Lung (tissue), 12 donors: ENCODE results near the gene CDC42EP3. TPM values are rescaled to one million over a fixed set of nuclear protein-coding genes. Genes with fewer than 3 reads are reported as not detected.

Experiments
- ATAC-seq: fragments of 200-7000 bp; cut with Tn5 transposase; one replicate; pipeline ENCODE4 v1.9.1; 2020; ENCODE audit warnings: moderate number of reproducible peaks; ENCODE audit not compliant: insufficient read depth, low FRiP score
- DNase-seq, 3 donors: peaks; one replicate each; pipeline ENCODE4 v3.0.0-alpha.2; 2013 to 2017
- H3K27ac ChIP-seq, 2 donors: one replicate each; pipeline ENCODE4 v1.5.1; 2013; ENCODE audit warnings: mild to moderate bottlenecking in 2 of 2, moderate library complexity in 2 of 2, control low read depth in 1 of 2, inconsistent platforms in 1 of 2, low read depth in 1 of 2, low read length in 1 of 2
- H3K27me3 ChIP-seq, 3 donors: one replicate each; pipeline ENCODE4 v1.5.1; 2013; ENCODE audit warnings: low read length in 2 of 3; ENCODE audit not compliant: control insufficient read depth in 3 of 3, insufficient read depth in 3 of 3
- H3K36me3 ChIP-seq, 4 donors: one replicate each; pipeline ENCODE4 v1.5.1; 2013; ENCODE audit warnings: low read length in 4 of 4, mild to moderate bottlenecking in 1 of 4, moderate library complexity in 1 of 4; ENCODE audit not compliant: control insufficient read depth in 4 of 4, insufficient read depth in 4 of 4
- H3K4me1 ChIP-seq, 5 donors: one replicate each; pipeline ENCODE4 v1.5.1; 2013; ENCODE audit warnings: low read length in 5 of 5, mild to moderate bottlenecking in 2 of 5, moderate library complexity in 1 of 5; ENCODE audit not compliant: control insufficient read depth in 5 of 5, insufficient read depth in 5 of 5
- H3K4me3 ChIP-seq: one replicate; pipeline ENCODE4 v1.5.1; 2013; ENCODE audit warnings: mild to moderate bottlenecking, control low read depth, moderate library complexity
- H3K9ac ChIP-seq, 2 donors: one replicate each; pipeline ENCODE4 v1.5.1; 2013; ENCODE audit warnings: low read length in 2 of 2, control low read depth in 1 of 2; ENCODE audit not compliant: insufficient read depth in 1 of 2
- H3K9me3 ChIP-seq, 4 donors: one replicate each; pipeline ENCODE4 v1.5.1; 2013; ENCODE audit warnings: low read length in 3 of 4, mild to moderate bottlenecking in 1 of 4, moderate library complexity in 1 of 4; ENCODE audit not compliant: control insufficient read depth in 4 of 4, insufficient read depth in 3 of 4
- CTCF ChIP-seq: IDR thresholded peaks from 2 replicates; pipeline ENCODE4 v1.5.1; 2012; ENCODE audit warnings: mild to moderate bottlenecking; ENCODE audit errors: control extremely low read depth, extremely low read depth
- WGBS, 2 donors: extraction: QIAGEN DNeasy Blood & Tissue Kit; methylation state at CpG; one replicate each; pipeline ENCODE4 v1.1.7; 2013; 5-methylcytosine and 5-hydroxymethylcytosine counted together
- polyA plus RNA-seq, 2 donors: library from polyadenylated mRNA; stranded (reverse); fragments of 200-250 nt; gene quantifications; one replicate each; pipeline ENCODE4 v1.2.1, GENCODE V29; 2013
- total RNA-seq, 2 donors: library from RNA; depleted of rRNA in 1 of 2; stranded (reverse); fragments of >200 nt in 1 of 2; gene quantifications; one replicate each; pipeline ENCODE4 v1.2.1, GENCODE V29; 2014 to 2021
- donor health status: control.
- donor health status: control.
- donor health status: Bipolar disorder and iron deficiency.
- donor health status: healthy.
- donor health status: DM: yes; HTN: yes; CAD: no.

The CDC42EP3 gene
- total and polyA plus RNA-seq, 4 donors = 22.9 to 59.0 (median 38.0) TPM

- 93 to 95% methylated on average over 3 of the region's 3 CpGs for WGBS, 2 donors
- H3K4me3 ChIP-seq = no peak overlapping the region
- no peak for ATAC-seq
- H3K27ac ChIP-seq = peak overlapping the region in 1 of 2 donors; percentile 45
- no peak overlapping the region for H3K9ac ChIP-seq
- no peaks in the 10 kb centered on the region for H3K27me3 ChIP-seq
- no peaks in the 10 kb centered on the region for H3K9me3 ChIP-seq
- H3K36me3 ChIP-seq = peaks cover 0 to 14% (median 3%) of the 10 kb centered on the region in 4 donors
- H3K4me1 ChIP-seq = peaks cover 9 to 45% (median 10%) of the 10 kb centered on the region in 5 donors
- no peak for DNase-seq
- TF ChIP-seq CTCF = no peak
Observed at GRCh38 chr2:37650548-37651093, 20.8 kb downstream of the CDC42EP3 start.

GRCh38 chr2:37649518-37649917, 21.9 kb downstream of the CDC42EP3 start:
- peaks cover 0 to 14% (median 3%) of the 10 kb centered on the region in 4 donors for H3K36me3 ChIP-seq
- ATAC-seq = no peak
- TF ChIP-seq CTCF = no peak
- DNase-seq = no peak
- 88 to 100% methylated on average over 3 of the region's 3 CpGs for WGBS, 2 donors
- no peaks in the 10 kb centered on the region for H3K27me3 ChIP-seq
- H3K4me3 ChIP-seq = no peak overlapping the region
- H3K9ac ChIP-seq = no peak overlapping the region
- H3K4me1 ChIP-seq = peaks cover 0 to 43% (median 4%) of the 10 kb centered on the region in 5 donors
- no peak overlapping the region for H3K27ac ChIP-seq
- H3K9me3 ChIP-seq = no peaks in the 10 kb centered on the region

DNA sequence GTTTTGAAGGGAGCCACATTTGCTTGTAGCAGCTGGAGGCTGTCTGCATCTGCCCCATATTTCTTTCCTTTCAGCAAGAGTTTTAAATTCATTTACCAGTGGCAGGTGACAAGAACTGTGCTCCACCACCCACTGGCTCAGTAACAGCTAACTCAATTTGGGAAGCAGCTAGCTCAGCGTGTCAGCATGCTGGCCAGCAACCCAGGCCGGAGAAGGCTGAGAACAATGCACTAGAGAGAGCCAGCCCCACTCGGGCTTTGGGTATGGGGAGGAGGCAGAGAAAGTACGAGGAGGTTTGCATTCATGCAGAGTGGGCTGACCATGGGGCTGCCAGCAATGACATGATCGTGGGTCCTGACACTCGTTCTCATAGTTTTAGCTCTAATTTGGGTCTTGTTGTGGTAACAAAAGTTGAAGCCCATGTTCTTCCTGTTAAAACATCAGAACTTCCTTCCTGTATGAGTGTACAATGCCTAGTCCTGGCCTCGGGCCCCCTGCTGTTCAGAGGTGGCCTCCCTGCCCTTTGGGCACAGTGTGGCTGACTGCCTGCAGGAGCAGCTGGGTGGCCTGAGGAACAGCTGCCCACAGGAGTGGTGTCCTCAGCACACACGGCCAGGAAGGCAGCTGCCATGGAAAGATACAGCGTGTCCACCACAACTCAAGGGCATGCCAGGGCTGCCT, 23.0 kb downstream of the CDC42EP3 start:
- peak; percentile 80 for ATAC-seq
- Histone ChIP-seq H3K36me3 (peaks cover 0 to 17% (median 7%) of the 10 kb centered on the region in 4 donors), H3K4me1 (peaks cover 0 to 49% (median 0%) of the 10 kb centered on the region in 5 donors), H3K9me3 (no peaks in the 10 kb centered on the region), H3K27me3 (no peaks in the 10 kb centered on the region), H3K9ac (no peak overlapping the region), H3K4me3 (no peak overlapping the region), H3K27ac (peak overlapping the region; percentile 71)
- DNase-seq = peak; percentile 33 to 55 (median 55)
- 17 to 30% methylated on average over 9 of the region's 9 CpGs for whole genome bisulfite sequencing, 2 donors
- no peak for TF ChIP-seq CTCF
